ENCODE measurements around the gene SEC63.
"Not testable (repeated sequence)": the region's sequence is repeated elsewhere in the genome, so short reads cannot be mapped to it uniquely, and the experiment has no call there.

The SEC63 gene, protein sequence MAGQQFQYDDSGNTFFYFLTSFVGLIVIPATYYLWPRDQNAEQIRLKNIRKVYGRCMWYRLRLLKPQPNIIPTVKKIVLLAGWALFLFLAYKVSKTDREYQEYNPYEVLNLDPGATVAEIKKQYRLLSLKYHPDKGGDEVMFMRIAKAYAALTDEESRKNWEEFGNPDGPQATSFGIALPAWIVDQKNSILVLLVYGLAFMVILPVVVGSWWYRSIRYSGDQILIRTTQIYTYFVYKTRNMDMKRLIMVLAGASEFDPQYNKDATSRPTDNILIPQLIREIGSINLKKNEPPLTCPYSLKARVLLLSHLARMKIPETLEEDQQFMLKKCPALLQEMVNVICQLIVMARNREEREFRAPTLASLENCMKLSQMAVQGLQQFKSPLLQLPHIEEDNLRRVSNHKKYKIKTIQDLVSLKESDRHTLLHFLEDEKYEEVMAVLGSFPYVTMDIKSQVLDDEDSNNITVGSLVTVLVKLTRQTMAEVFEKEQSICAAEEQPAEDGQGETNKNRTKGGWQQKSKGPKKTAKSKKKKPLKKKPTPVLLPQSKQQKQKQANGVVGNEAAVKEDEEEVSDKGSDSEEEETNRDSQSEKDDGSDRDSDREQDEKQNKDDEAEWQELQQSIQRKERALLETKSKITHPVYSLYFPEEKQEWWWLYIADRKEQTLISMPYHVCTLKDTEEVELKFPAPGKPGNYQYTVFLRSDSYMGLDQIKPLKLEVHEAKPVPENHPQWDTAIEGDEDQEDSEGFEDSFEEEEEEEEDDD

DNA sequence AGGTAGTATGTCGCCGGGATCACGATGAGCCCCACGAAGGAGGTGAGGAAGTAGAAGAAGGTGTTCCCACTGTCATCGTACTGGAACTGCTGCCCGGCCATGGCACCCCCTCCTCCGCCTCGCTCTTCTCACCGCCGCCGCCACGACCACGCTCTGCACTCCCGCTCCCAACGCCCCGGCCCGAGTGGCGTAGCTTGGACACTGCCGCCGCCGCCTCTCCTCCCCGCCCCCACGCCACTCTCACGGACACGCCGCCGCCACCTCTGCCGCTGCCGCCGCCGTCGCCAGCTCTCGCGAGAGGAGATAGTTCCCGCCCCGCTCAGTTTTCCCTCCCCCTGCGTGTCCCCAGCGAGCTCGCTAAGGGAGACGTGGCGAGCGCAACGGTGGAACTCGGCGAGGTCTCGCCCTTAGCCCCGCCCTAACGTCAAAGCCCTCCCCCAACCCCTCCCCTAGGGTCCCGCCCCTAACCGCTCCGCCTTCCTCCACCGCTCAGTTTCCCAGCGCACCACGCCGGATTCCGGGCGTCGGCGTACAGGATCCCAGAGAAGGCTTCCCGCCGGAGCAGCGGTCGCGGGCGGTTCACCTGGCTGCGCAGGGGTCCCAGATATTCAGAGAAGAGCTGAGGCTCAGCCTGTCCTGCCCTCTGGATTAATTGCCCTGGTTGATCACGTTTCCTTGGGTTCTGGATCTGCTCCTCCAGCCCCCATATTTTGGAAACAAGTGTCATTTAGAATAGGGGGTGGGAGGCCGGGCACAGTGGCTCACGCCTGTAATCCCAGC lies at the start of gene SEC63:
Gene SEC63, minus strand, starts transcription at position 300 of the 780 bp plus-strand sequence. Its CDS starts 199 bp downstream, at position 101.
- peak; percentile 94 for DNase-seq

DNA sequence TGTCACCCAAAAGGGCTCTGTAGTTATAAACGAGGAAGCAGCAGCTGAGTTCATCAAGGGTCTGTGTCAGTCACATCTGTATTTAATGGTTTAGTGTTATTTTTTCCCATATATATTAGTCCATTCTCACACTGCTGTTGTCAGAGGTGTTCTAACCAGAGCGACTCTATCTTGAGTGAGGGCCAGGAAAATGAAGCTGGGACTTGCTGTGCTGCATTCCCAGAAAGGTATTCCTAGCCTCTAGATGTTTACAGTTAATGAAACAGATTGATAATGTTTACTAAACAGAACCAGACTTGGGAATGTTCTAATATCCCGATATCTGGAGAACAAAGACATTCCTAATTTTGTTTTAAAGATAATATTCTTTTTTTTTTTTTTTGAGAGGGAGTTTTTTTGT lies 48.0 kb upstream of the SEC63 start:
- no peak for DNase-seq

DNA sequence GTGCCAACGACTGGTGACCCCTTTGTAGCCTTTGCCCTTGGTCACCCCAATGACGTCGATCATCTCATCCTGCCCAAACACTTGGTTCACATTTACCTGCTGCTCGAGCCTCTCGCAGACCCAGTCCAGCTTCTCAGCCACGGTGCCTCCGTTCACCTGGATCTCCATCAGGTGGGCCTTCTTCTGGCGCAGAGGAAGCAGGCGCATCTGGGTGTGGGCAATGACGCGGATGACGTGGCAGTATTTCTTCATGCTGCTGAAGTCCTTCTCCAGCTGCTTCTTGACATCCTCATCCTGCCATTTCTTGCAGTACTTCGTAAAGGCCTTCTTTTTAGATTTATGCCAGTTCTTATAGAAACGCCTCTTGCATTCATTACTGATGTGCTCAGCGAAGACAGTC lies 46.9 kb upstream of the SEC63 start:
- no peak for DNase-seq

DNA sequence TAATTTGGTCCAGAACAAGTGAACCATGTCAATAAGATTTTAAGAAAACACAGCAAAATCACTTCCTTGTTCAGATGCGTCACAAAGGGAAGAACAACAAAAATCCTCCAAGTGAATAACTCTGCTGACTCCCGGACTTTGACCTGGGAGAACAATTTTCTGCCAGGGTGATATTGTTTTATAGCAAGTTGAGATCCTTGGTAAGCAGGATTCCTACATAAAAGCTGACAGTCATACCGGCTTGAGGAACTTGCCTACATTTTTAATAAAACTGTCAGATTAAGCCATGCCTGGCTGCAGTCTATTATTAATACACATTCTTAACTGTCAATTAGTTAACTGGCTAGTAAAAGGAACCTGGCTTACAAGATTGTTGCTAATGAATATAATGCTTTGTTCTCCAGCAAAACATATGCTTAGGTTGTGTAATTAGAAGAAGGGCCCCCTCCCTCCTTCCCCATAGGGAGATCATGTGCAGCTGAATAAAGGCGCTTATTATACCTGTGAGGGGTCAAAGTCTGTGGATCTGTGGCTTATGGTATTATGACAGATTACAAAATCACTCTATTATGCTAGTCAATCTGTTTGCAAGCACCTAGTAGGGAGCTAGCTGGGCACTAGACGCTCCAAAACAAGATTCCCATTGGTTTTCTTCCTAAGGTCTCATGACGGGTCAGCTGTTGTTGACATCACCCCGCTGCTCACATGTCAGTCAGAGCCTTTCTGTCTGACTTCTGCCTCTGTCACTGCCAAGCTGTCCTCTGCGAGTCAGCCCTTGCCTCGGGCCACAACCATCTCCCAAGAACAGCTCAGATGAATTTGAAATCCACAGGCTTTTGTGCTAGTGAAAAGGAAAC lies 44.6 kb upstream of the SEC63 start:
- DNase-seq: no peak

DNA sequence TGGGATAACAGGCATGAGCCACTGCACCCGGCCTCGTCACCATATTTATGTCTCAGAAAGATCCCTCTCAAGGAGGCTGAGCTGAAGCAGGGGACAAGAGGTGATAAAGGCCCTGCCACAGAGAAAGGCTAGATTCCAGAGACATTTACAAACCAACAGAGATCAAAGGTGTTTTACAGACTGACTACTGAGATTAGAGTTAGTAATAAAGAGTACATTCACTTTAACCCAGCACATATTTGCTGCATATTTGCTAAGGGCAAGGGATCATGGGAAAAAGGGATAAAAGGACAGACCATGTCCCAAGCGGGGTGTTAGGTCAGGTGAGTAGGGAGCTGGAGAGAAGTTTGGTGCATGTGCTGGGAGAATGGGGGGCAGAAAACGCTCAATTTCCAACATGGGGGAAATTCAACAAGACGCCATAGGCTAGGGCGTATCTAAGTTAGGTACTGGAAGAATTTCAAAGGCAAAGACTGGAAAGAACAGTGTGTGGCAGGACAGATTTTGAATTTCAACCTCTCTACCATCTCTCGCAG lies 43.8 kb upstream of the SEC63 start:
- no peak for DNase-seq

DNA sequence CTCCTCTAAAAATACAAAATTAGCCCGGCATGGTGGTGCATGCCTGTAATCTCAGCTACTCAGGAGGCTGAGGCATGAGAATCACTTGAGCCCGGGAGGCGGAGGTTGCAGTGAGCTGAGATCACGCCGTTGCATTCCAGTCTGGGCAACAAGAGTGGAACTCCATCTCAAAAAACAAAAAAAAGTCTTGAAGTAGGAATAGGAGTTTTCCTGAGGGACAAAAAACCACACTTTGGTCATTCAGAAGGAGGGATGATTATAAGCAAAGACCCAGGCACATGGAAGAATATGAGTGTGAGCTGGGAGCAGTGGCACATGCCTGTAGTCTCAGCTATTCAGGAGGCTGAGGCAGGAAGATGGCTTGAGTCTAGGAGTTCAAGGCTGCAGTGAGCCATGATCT lies 42.3 kb upstream of the SEC63 start:
- DNase-seq: not testable (repeated sequence)

DNA sequence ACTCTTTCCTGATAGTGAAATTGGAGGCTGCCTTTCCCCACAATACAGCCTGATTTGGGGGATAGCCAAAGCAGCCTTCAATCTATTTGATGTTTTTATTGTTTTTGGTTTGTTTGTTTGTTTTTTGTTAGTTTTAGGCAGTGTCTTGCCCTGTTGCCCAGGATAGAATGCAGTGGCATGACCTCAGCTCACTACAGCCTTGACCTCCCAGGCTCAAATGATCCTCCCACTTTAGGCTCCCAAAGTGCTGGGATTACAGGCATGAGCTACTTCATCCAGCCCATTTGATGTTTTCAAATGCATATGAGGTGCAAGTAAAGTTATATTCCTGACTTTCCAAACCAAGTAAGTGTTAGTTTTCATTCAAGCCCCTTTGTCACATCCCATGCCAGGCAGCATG lies 41.3 kb upstream of the SEC63 start:
- DNase-seq: no peak

DNA sequence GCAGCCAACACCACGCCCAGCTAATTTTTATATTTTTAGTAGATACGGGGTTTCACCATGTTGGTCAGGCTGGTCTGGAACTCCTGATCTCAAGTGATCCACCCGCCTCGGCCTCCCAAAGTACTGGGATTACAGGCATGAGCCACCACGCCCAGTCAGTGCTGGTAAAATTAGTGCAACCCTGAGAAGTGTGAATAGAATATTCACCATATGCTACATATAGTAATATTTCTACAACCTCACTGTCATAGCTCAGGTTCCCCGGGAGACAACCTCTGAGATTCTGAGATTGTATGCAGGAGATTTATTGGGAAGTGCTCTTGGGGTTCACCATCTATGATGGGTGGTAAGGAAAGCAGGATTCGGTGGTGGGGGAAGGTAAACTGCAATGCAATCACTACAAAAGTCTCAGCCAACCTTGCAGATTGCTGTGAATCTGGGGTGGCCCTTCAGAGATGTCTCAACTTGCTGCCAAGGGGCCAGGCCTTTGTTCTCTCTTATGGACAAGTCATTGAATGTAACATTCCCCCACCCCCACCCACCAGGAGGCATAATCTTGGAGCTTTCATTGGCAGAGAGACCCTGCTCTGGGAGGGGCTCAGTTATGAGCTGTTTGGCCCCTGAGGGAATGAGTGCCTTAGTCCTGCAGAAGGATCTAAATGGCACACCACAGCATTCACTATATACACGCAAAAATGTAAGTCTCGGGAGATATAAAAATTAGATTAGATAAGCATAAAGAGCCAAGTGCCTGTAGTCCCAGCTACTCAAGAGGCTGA lies 34.0 kb upstream of the SEC63 start:
- DNase-seq: no peak

DNA sequence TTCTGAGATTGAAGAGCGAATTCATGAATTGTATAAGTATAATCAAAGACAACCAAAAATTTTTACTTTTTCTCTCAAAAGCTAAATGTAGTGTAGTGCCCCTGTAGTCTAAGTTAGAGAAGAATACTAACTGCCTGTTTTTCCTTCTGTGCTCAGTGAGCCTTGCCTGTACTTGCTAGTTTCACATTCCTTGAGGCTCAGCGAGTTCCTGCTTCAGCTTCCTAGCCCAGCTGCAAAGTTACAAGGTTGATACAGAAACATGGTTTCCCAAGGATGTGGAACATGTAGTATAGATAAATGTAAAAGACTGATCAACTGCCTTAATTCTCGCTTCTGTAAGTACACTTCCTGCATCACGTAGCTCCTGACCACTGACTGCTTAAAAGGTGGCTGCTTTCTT lies 33.1 kb upstream of the SEC63 start:
- no peak for DNase-seq

DNA sequence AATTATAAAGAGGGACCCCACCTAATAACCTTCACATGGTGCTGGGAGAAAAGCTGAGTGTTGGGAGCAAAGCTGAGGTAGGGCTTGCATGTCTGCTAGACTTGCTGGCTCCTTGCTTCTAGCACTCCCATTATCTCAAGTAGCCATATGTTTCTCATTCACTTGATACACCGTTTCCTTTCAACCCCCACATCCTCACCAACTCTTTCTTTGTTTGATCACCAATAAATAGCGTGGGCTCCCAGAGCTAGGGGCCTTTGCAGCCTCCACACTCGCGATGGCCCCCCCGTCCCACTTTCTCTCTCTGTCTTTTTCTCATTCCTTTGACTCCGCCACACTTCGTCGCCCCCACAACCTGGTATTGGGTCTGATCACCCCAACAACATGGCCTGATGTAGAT lies 32.6 kb upstream of the SEC63 start:
- not testable (repeated sequence) for DNase-seq

DNA sequence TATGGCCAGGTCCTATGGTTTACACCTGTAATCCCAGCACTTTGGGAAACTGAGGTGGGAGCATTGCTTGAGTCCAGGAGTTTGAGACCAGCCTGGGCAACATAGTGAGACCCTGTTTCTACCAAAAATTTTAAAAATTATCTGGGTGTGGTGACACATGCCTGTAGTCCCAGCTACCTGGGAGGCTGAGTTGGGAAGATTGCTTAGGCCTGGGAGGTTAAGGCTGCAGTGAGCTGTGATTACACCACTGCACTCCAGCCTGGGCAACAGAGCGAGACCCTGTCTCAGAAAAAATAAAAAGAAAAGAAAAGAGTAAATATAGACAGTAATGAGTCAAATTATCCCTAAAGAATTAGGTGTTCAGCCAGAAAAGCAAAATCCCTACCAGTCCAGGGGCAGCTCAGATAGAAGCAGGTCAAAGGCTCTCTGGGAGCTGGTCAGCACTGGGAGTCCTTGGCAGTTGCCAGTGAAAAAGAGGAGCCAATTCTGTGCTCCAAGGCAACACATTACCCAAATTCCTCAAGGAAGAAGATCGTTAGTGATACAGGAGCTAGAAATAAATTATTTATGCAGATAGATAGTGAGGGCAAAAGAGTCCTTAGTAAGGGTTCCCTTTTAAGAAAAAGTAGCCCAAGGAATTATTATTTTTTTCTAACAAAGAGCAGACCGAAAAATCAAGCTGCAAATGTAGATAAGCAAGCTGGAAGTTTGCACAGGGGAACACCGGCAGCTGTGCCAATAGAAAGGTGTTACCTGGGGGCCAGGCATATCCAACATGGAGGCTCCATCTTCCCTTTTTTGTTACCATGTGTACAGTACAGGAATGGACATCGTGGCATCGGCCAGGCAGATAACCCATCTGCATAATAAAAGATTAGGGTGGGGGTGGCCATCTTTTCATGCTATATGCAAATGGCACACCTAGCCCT lies 31.4 kb upstream of the SEC63 start:
- DNase-seq: no peak

DNA sequence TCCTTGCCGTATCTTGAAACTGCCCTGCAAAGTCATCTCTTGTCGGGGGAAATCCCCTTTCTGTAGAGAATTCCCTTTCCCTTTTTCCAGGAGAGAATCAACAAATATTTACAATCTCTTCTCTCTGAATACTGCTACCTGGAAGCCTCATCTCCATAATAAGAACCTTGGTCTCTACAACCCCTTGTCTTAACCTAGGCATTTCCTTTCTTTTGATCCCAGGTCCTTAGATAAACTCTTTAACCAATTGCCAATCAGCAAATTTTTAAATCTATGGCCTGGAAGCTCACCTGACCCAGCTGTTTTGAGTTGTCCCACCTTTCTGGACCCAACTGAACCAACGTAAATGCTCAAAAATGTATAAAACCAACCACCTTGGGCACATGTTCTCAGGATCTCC lies 30.6 kb upstream of the SEC63 start:
- DNase-seq: no peak

DNA sequence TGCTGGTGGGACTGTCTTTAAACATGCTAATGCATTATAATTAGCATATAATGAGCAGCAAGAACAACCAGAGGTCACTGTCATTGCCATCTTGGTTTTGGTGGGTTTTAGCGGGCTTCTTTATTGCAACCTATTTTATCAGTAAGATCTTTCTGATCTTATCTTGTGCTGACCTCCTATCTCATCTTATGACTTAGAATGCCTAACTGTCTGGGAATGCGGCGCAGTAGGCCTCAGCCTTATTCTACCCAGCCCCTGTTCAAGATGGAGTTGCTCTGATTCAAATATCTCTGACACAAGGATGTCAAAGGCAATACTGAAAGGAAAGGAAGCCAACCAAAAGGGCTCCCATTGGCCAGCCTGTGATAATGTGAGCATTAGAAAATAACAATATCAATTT lies 29.8 kb upstream of the SEC63 start:
- DNase-seq: no peak

DNA sequence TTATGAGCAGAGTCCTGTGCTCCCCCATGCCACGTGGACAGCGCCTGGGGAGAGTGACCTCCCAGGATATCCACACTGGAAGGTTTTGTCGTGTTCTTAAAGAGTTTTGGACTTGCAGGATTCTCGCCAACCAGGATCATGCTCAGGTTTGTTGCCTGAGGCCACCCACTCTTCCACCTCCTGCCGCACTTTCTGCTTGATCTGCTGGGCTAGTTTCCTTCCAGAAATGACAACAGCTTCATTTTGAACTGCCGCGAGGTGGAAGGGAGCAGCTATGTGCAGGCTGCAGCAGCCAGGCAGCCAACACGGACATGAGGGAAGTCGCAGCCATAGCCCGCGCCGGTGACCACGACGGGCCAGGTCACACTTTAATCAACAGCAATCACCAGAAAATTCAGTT lies 27.7 kb upstream of the SEC63 start:
- no peak for DNase-seq

DNA sequence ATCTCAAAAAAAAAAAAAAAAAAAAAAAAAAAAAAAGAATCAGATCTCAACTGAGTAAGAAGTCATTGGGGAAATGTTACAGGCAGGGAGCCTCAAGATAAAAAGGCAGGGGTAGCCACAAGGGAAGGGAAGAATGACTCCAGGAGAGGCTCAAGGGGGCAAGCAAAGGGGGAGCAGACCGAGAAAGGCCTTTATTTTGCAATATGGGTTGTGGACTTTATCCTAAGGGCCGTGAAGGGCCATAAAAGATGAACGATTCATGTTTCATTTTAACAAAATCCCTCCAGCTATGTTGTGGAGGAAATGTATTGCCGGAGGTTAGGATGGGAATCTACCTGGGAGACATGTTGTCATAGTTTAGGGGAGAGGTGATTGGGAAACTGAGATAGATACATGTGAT lies 25.8 kb upstream of the SEC63 start:
- DNase-seq: no peak

DNA sequence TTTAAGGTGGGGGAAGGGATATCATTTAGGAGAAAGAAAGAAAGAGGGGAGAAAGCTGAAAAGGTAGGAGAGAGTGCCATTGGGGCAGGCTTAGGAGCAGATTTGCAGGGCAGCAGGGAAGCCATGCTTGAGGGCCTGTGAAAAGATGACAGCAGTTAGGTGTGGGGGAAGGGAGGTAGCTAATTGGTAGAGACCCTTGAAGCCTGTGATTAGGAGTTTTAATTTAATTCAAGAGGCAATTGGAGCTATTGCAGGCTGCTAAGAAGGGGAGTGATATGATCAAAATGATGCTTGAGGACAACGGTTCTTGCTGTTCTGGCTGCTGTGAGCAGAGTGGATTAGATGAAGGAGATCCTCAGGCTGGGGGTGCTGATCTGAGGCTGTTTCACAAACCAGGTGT lies 24.5 kb upstream of the SEC63 start:
- no peak for DNase-seq

DNA sequence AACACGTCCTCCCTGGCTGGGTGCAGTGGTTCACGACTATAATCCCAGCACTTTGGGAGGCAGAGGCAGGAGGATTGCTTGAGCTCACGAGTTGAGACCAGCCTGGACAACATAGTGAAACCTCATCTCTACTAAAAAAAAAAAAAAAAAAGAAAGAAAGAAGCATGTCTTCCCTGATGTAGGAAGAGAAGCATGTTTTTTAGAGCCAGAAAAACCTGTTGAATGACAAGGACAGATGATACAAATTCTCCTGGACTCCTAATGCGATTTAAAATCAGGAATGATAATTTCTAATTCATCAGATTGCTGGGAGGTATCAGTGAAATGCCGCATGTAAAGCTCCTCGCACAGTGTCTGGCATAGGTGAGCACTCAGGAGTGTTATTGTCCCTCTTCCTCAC lies 23.7 kb upstream of the SEC63 start:
- DNase-seq: no peak

DNA sequence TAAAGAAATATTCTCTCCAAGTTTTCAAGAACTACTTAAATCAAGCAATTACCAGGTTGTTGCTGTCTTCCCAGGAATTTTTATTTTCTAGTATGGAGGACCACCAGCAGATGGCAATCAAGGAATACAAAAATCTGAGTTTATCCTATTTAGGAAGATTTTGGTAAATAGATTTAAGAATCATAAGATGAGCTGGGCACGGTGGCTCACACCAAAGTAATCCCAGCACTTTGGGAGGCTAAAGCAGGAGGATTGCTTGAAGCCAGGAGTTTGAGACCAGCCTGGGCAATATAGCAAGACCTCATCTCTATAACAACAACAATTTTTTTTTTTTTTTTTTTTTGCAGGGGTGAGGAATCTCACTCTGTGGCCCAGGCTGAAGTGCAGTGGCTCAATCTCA lies 19.3 kb upstream of the SEC63 start:
- no peak for DNase-seq

DNA sequence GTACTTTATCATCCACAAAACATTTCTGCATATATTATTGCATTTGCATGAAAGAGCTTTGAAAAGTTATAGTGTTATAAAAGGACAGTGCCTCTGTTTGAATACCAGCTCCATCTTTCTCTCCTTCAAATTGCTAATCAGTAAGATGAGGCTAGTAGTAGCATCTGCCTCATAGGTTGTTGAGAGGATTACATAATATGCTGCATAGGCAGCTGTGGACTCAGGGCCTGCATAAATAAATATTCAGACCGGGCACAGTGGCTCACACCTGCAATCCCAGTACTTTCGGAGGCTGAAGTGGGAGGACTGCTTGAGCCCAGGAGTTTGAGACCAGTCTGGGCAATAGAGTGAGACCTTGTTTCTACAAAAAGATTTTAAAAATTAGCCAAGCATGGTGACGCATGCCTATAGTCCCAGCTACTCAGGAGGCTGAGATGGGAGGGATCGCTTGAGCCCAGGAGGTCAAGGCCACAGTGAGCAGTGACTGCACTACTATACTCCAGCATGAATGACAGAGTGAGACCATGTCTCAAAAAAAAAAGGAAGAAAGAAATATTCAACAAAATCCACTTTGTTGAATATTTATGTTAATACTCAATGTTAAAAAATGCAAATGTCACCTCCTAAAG lies 18.3 kb upstream of the SEC63 start:
- DNase-seq: no peak

DNA sequence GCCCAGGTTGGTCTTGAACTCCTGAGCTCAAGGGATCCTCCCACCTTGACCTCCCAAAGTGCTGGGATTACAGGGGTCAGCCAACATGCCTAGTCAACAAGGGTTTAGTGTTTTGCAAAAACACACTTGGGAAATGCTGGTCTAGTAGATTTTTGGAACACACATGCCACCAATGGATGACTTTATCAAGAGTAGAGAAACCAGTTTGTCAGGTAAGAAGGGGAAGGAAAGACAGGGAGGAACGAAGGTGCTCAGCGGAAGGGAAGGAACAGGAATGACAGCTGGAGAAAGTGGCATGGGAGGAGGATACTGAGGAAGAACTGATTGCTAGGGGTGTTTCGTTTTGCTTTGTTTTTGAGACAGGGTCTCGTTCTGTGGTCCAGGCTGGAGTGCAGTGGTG lies 15.6 kb upstream of the SEC63 start:
- no peak for DNase-seq

Measured in GDM1 (cell line).